CD1c-positive myeloid dendritic cell (primary cell): ENCODE results near the gene U2AF2.

Source experiments
- DNase-seq: peaks from one replicate; pipeline ENCODE4 v3.0.0-alpha.2; 2016; ENCODE audit errors: extremely low spot score

The U2AF2 gene

GRCh38 chr19:55621673-55622231 lies 33.1 kb upstream of the U2AF2 start:
- no peak for DNase-seq

- no peak for DNase-seq
These were observed 32.4 kb upstream of the U2AF2 start for GRCh38 chr19:55622242-55622969.

GRCh38 chr19:55623130-55623529 lies 31.7 kb upstream of the U2AF2 start:
- no peak for DNase-seq

GRCh38 chr19:55623561-55623960 lies 31.3 kb upstream of the U2AF2 start:
- peak; percentile 19 for DNase-seq

- peak; percentile 97 for DNase-seq
These were observed 30.5 kb upstream of the U2AF2 start, which contains the start of gene ZNF784 for GRCh38 chr19:55624109-55625003. TSS of gene ZNF784 (minus strand) at chr19:55624566. CDS start at chr19:55624561, 5 bp downstream.

GRCh38 chr19:55625004-55625326 lies 29.9 kb upstream of the U2AF2 start:
- DNase-seq: no peak

GRCh38 chr19:55626350-55626749 lies 28.5 kb upstream of the U2AF2 start:
- DNase-seq: peak; percentile 39

- DNase-seq: peak; percentile 96
These were observed 22.4 kb upstream of the U2AF2 start for GRCh38 chr19:55632463-55632834.

GRCh38 chr19:55633861-55634260 lies 21.0 kb upstream of the U2AF2 start:
- DNase-seq: no peak

- DNase-seq: no peak
These were observed 19.5 kb upstream of the U2AF2 start for GRCh38 chr19:55635334-55635717.

- no peak for DNase-seq
These were observed 18.9 kb upstream of the U2AF2 start for GRCh38 chr19:55635856-55636440.

- no peak for DNase-seq
These were observed 18.1 kb upstream of the U2AF2 start for GRCh38 chr19:55636723-55637122.

- DNase-seq: no peak
These were observed 17.3 kb upstream of the U2AF2 start for GRCh38 chr19:55637534-55637933.

GRCh38 chr19:55638864-55639359 lies 15.9 kb upstream of the U2AF2 start:
- DNase-seq: peak; percentile 63

- DNase-seq: peak; percentile 73
These were observed 14.7 kb upstream of the U2AF2 start for GRCh38 chr19:55640043-55640576.

- DNase-seq: peak; percentile 63
These were observed 14.0 kb upstream of the U2AF2 start, which contains the start of gene ZNF580 for GRCh38 chr19:55640577-55641425. TSS of gene ZNF580 (plus strand) at chr19:55641002. CDS start at chr19:55642509, 1,507 bp downstream.

GRCh38 chr19:55641426-55642152 lies 13.2 kb upstream of the U2AF2 start:
- no peak for DNase-seq

GRCh38 chr19:55642153-55643002 lies 12.5 kb upstream of the U2AF2 start:
- DNase-seq: no peak
